CD4-positive, alpha-beta T cell treated with Interleukin-4 for 1 hour (primary cell): Measurements from ENCODE around the gene FSCN2.
"Not testable (repeated sequence)": the region's sequence is repeated elsewhere in the genome, so short reads cannot be mapped to it uniquely, and the experiment has no call there.

Source experiments
- DNase-seq, 2 donors: peaks; one replicate each; pipeline ENCODE4 v3.0.0-alpha.2; 2020 to 2022

The FSCN2 gene

GRCh38 chr17:81528651-81529436, 667 bp downstream of the FSCN2 start:
- no peak for DNase-seq

GRCh38 chr17:81529437-81529803, 1.2 kb downstream of the FSCN2 start:
- no peak for DNase-seq

GRCh38 chr17:81531013-81531412, 2.8 kb downstream of the FSCN2 start:
- DNase-seq: not testable (repeated sequence)

DNA sequence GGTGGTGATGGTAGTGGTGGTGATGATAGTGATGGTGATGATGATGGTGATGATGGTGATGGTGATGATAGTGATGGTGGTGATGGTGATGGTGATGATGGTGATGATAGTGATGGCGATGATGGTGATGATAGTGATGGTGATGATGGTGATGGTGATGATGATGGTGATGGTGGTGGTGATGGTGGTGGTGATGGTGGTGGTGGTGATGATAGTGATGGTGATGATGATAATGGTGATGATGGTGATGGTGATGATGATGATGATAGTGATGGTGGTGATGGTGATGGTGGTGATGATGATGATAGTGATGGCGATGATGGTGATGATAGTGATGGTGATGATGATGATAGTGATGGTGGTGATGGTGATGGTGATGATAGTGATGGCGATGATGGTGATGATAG, 3.8 kb downstream of the FSCN2 start:
- not testable (repeated sequence) for DNase-seq

DNA sequence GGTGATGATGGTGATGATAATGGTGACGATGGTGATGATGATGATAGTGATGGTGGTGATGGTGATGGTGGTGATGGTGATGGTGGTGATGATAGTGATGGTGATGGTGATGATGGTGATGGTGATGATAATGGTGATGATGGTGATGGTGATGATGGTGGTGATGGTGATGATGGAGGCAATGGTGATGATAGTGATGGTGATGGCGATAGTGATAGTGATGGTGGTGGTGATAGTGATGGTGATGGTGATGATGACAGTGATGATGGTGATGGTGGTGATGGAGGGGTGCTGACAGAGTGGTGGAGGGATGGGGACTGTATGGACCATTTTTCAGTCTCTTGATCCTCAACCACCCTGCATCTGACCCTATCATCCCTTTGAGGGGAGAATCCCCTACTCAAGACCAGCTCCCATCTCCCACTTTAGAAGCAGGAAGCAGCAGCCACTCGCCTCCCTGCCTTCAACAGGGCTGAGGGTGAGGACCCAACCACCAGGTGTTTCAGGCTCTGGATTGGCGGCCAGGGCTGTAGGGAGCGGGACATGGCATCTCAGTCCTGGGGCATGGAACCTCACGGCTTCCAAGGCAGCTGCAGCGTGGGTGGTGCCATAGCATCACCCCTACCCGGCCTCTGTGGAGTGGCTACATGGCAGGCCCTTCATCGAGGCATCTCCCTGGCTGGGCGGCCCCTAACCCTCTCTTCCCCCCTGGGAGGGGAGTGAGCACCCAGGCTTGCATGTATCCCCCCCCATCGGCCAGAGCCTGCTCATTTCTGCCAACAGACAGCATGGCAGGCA, 4.5 kb downstream of the FSCN2 start:
- no peak for DNase-seq

DNA sequence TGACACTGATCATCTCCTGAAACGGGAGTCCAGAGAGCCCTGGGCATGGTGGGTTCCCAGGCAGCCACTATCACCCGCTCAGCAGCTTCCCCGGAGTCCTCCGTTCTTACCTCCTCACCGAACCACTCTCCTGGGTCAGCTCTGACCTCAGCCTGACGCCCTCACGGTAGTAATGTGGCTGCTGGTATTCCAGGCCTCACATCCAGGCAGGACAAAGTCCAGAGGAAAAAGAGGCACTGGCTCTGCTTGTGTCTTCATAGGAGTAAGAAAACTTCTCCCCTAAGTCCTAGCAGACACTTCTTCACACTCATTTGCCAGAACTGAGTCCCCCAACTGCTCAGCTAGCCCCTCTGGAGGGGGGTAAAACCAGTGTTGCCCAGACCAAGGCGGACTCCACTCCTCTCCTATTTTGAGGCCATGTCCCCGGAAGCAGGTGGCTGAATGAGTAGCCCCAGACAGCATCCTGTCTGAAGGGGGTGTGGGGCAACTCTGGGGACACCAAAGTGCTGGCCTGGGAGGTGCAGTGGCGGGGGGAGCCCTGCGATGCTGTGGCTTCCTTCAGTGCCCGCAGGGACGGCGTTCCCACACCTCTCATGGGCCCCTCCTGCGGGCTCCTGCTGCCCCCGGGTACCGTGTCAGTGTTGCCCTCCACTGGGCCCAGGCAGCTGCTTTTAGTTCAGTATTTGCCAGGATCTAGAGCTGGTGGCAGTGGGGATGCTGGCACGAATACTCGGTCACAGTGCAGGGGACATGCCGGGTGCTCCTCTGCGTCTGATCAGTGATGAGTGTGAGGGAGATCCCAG, 5.4 kb downstream of the FSCN2 start:
- no peak for DNase-seq

DNA sequence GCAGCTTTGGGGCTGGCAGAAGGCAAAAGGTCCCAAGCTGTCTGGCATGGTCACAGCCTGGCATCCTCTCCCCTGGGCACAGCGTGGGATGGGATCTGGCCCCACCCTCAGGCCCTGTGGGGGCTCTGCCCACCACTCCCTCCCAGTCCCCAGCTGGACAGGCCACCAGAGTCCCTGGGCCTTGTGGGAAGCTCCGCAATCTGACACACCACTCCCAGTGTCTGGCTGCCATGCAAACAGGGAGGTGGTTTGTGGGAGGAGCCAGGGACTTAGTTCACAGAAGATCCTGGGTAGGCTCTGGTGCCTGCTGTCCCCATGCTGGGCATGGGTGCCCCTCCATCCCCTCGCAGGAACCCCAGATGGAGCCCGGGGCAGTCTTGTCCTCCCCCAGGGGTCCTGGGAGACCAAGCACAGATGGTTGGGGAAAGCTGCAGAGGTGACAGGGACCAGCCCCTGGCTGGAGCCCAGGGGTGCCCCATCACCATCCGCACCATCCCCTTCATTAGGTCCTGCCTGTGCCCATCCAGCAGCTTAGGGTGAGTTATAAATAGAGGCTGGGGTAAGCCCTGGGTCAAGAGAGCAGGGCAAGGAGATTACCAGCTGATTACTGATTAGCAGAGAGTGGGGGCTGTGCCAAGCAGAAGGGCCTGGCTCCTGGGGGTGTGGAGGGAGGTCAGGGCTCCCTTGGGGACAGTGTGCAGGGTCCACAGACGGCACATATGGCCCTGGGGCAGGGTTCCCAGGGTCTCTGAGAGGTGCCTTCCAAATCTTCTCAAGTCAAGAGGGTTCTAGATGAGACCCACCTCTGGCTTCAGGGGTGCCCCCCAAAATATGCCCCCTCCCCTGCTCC, 6.2 kb downstream of the FSCN2 start:
- no peak for DNase-seq

DNA sequence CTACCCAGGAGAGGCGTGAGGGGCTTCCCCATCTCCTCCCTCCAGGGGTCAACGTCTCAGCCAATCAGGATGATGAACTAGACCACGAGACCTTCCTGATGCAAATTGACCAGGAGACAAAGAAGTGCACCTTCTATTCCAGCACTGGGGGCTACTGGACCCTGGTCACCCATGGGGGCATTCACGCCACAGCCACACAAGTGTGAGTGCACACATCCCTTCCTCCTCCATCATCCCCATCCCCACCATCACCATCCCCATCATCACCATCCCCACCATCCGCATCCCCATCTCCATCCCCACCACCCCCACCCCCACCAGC, 6.8 kb downstream of the FSCN2 start:
- DNase-seq: no peak

- no peak for DNase-seq
Measured at GRCh38 chr17:81535480-81536298, 7.5 kb downstream of the FSCN2 start.

- DNase-seq: no peak
Measured at GRCh38 chr17:81536299-81537290, 8.4 kb downstream of the FSCN2 start.

DNA sequence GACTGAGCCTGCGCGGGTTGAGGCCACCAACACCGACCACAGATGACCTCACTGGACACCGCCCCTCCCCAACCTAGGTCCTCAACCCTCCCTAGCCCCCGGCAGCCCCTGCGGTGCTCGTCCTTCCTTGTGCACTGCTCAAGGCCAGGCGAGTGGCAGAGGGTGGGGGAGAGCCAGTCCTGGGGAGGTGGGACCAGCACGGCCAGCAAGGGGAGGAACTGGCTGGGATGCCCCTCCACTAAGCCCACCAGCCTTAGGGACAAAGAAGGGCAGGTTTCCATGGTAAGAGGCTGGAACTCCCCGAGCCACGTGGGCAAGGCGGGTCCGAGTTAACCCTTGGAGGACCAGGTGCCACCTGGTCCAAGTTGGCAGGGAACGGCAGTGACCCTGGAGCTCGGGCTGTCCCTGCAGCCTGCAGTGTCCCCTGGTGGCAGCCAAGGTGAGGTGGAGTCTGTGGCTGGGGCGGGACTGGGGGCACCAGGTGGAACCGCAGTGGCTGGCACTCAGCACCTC, 9.2 kb downstream of the FSCN2 start:
- DNase-seq: peak; percentile 36 to 60

DNA sequence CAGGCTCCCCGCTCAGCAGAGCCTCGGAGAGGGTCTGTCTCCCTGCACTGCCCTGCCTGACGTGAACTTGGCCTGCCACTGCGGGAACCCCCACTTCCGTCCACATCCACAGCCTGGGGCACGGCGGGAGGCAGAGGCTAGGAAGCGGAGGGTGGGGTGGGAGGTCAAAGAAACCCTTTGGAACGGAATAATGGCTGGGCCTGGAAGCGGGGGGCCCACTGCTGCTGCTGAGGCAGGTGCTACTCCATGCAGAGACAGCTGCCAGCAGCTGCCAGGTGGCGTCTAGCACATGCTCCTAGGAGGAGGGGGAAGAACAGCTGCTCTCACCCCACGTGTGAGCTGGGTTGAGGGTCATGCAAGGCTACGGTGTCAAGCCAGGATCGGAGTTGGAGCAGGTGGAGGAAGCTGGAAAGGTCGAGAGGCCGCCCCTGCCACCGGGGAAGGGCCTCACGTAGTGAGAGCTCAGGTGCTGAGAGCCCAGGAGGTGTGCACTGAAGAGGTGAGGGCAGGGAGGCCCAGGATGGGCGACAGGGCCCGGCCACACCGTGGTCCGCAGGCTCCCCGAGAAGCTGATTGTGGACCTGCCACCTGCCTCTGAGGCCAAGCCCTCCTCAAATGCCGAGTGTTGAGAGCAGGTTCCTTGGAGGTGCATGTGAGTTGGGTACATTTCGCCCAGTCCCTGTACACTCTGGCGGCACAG, 9.8 kb downstream of the FSCN2 start:
- DNase-seq: no peak

DNA sequence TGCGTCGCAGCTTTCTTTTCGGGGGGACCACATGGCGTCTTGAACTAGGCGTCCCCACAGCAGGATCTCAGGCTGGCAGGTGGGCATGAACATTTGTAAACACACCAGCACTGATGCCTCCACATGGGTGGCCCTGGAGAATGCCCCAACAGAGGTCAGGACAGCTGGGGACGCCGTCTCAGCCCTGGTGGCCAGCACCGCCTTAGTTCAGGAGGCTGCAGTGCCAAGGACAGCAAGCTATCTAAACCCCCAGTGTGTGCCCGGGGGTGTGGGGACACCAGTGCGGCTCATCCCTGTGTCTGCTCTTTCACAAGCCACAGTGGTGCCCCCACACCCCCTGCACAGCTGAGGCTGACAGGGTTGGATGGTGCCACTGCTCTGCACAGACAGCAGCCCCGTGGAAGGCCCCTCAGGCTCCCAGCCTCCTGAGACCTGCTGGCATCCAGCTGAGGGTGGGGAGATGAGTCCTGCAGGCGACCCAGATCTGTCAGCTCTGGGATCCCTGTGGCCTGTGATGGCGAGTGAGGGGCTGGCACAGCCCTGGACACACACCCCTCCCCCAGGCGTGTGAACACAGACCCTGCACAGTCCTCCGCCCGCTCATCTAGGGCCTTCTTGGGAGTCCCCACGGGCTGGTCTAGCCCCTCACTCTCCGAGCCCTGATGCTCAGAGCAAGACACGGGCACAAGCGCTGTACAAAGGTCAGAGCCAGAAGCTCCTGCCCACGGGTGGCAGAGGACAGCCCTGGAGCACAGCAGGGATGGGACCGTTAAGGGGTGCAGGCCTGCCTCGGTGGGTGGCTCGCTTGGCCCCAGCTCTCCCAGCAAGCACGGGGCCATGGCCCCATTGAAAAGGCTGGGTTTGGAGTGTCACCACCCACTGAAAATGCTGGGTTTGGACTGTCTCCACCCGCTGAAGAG, 10.7 kb downstream of the FSCN2 start:
- no peak for DNase-seq

- DNase-seq: no peak
Measured at GRCh38 chr17:81539571-81539900, 11.4 kb downstream of the FSCN2 start.

GRCh38 chr17:81539961-81540675, 11.9 kb downstream of the FSCN2 start:
- DNase-seq: no peak

DNA sequence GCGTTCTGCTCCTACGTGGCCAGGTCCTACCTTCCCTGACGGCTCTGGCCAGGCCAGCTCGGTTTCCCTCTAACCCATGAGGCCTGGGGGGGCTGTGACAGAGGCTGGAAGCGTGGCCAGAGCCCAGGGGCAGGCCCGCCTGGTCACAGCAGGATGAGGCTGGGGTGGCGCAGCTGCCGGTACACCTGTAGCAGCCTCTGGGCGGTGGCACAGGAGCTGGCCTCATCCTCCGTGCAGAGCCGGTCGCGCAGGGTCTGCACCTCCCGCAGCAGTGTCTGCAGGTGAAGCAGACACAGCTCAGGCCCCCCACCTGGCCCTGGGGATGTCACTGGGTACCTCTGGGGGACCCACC, 12.5 kb downstream of the FSCN2 start:
- no peak for DNase-seq

DNA sequence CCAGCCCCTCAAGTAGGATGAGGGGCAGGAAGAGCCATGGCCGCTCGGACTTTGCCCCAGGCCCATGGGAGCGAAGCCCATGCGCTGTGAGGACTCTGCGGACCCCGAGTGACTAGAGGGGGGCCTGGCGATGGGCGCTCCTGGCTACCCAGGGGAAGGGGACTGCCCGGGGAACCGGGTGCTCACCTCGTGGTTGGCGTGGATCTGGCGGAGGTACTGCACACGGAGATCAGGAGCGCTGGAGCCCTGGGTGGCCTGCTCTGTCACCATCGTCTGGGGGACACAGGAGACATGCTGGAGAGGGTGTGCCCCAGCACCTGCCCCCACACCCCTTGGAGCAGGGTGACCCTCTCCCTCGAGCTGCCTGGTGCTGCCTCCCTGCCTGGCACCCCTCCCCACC, 12.9 kb downstream of the FSCN2 start:
- no peak for DNase-seq
